GM19025 (cell line): ENCODE results near the gene DRD2.

Experiments
- ATAC-seq: cut with Tn5 transposase; IDR thresholded peaks from one replicate; pipeline ENCODE4 v1.9.1; 2021; ENCODE audit warnings: mild to moderate bottlenecking, low read depth, moderate library complexity; ENCODE audit not compliant: unreplicated experiment

DRD2 gene

GRCh38 chr11:113487622-113488021 lies 12.4 kb upstream of the DRD2 start:
- ATAC-seq: no peak

GRCh38 chr11:113484223-113484622 lies 9.0 kb upstream of the DRD2 start:
- ATAC-seq: no peak

- no peak for ATAC-seq
Measured at GRCh38 chr11:113481672-113482071, 6.5 kb upstream of the DRD2 start.

- no peak for ATAC-seq
Measured at GRCh38 chr11:113481226-113481625, 6.0 kb upstream of the DRD2 start.

- ATAC-seq: no peak
Measured at GRCh38 chr11:113477321-113477720, 2.1 kb upstream of the DRD2 start.

GRCh38 chr11:113476553-113476952 lies 1.4 kb upstream of the DRD2 start:
- no peak for ATAC-seq

GRCh38 chr11:113474362-113475159 lies 637 bp downstream of the DRD2 start:
- ATAC-seq: no peak

- ATAC-seq: no peak
Measured at GRCh38 chr11:113473983-113474361, 1.2 kb downstream of the DRD2 start.

- no peak for ATAC-seq
Measured at GRCh38 chr11:113472471-113472870, 2.7 kb downstream of the DRD2 start.

- ATAC-seq: no peak
Measured at GRCh38 chr11:113470233-113470632, 5.0 kb downstream of the DRD2 start.

- ATAC-seq: no peak
Measured at GRCh38 chr11:113468726-113469345, 6.4 kb downstream of the DRD2 start.

GRCh38 chr11:113467545-113467944 lies 7.7 kb downstream of the DRD2 start:
- no peak for ATAC-seq

GRCh38 chr11:113465786-113466185 lies 9.4 kb downstream of the DRD2 start:
- no peak for ATAC-seq

GRCh38 chr11:113464416-113464815 lies 10.8 kb downstream of the DRD2 start:
- no peak for ATAC-seq

- no peak for ATAC-seq
Measured at GRCh38 chr11:113462830-113463229, 12.4 kb downstream of the DRD2 start.

- ATAC-seq: no peak
Measured at GRCh38 chr11:113461639-113462038, 13.6 kb downstream of the DRD2 start.

- ATAC-seq: no peak
Measured at GRCh38 chr11:113460469-113460868, 14.7 kb downstream of the DRD2 start.

GRCh38 chr11:113458189-113458588 lies 17.0 kb downstream of the DRD2 start:
- ATAC-seq: no peak

GRCh38 chr11:113457784-113458183 lies 17.4 kb downstream of the DRD2 start:
- ATAC-seq: no peak

- no peak for ATAC-seq
Measured at GRCh38 chr11:113454455-113454854, 20.7 kb downstream of the DRD2 start.

GRCh38 chr11:113449743-113450142 lies 25.5 kb downstream of the DRD2 start:
- no peak for ATAC-seq

- ATAC-seq: no peak
Measured at GRCh38 chr11:113448316-113448677, 26.9 kb downstream of the DRD2 start.
